Astrocyte (in vitro differentiated cells and primary cell): Measurements from ENCODE around the gene MAPRE2. TPM values are rescaled to one million over a fixed set of nuclear protein-coding genes. Genes with fewer than 3 reads are reported as not detected.

Experiments
- DNase-seq: peaks from one replicate; pipeline ENCODE4 v3.0.0-alpha.2; 2010; ENCODE audit warnings: low read depth
- FAIRE-seq: peaks from 2 replicates; lab custom pipeline; 2011; peaks lifted over from hg19 to GRCh38; lab: Jason Lieb, UNC
- H2AFZ ChIP-seq: 2 replicates; pipeline ENCODE4 v1.6.0; 2012; ENCODE audit warnings: low read depth, low read length, inconsistent platforms
- H3K27ac ChIP-seq: 2 replicates; pipeline ENCODE4 v1.5.1; 2011; ENCODE audit warnings: low read depth, low read length, inconsistent platforms
- H3K27me3 ChIP-seq: 2 replicates; pipeline ENCODE4 v1.6.0; 2011; ENCODE audit warnings: low read length, inconsistent platforms; ENCODE audit not compliant: insufficient read depth
- H3K36me3 ChIP-seq: 2 replicates; pipeline ENCODE4 v1.5.1; 2011; ENCODE audit warnings: low read length, inconsistent platforms; ENCODE audit not compliant: insufficient read depth
- H3K4me1 ChIP-seq: 2 replicates; pipeline ENCODE4 v1.5.1; 2011; ENCODE audit warnings: low read length, inconsistent platforms; ENCODE audit not compliant: insufficient read depth
- H3K4me2 ChIP-seq: 2 replicates; pipeline ENCODE4 v1.6.0; 2012; ENCODE audit warnings: low read length, inconsistent platforms
- H3K4me3 ChIP-seq: 2 replicates; pipeline ENCODE4 v1.5.1; 2011; ENCODE audit warnings: low read depth, mild to moderate bottlenecking, low read length, inconsistent platforms; ENCODE audit not compliant: insufficient read depth
- H3K79me2 ChIP-seq: 2 replicates; pipeline ENCODE4 v1.6.0; 2012; ENCODE audit warnings: mild to moderate bottlenecking, low read length, inconsistent platforms; ENCODE audit not compliant: insufficient read depth
- H3K9ac ChIP-seq: 2 replicates; pipeline ENCODE4 v1.6.0; 2012; ENCODE audit warnings: mild to moderate bottlenecking, low read length, inconsistent platforms
- H3K9me3 ChIP-seq: 2 replicates; pipeline ENCODE4 v1.5.1; 2012; ENCODE audit warnings: low read depth, mild to moderate bottlenecking, low read length, inconsistent platforms; ENCODE audit not compliant: insufficient read depth
- H4K20me1 ChIP-seq: 2 replicates; pipeline ENCODE4 v1.6.0; 2012; ENCODE audit warnings: low read length, inconsistent platforms; ENCODE audit not compliant: insufficient read depth
- H3K27ac Mint-ChIP-seq: one replicate; pipeline ENCODE4 v1.8.0; 2021; ENCODE audit warnings: mild to moderate bottlenecking, mixed read lengths; ENCODE audit not compliant: unreplicated experiment
- H3K27me3 Mint-ChIP-seq: one replicate; pipeline ENCODE4 v1.8.0; 2021; ENCODE audit warnings: low read depth, mixed read lengths; ENCODE audit not compliant: unreplicated experiment
- H3K36me3 Mint-ChIP-seq: one replicate; pipeline ENCODE4 v1.8.0; 2021; ENCODE audit warnings: low read depth, mixed read lengths; ENCODE audit not compliant: unreplicated experiment
- H3K4me1 Mint-ChIP-seq: one replicate; pipeline ENCODE4 v1.8.0; 2021; ENCODE audit warnings: low read depth, mixed read lengths; ENCODE audit not compliant: unreplicated experiment
- H3K4me3 Mint-ChIP-seq: one replicate; pipeline ENCODE4 v1.8.0; 2021; ENCODE audit warnings: mild to moderate bottlenecking, moderate library complexity, mixed read lengths; ENCODE audit not compliant: unreplicated experiment
- H3K9me3 Mint-ChIP-seq: one replicate; pipeline ENCODE4 v1.8.0; 2021; ENCODE audit warnings: mild to moderate bottlenecking, mixed read lengths; ENCODE audit not compliant: unreplicated experiment
- CTCF ChIP-seq: IDR thresholded peaks from 2 replicates; pipeline ENCODE4 v1.5.1; 2011; ENCODE audit warnings: low read depth, mild to moderate bottlenecking, inconsistent platforms, low read length, moderate library complexity; ENCODE audit not compliant: insufficient read depth
- EZH2 ChIP-seq: IDR thresholded peaks from 2 replicates; pipeline ENCODE4 v1.6.1; 2012; ENCODE audit warnings: mild to moderate bottlenecking, low read length, inconsistent platforms; ENCODE audit not compliant: insufficient read depth
- total RNA-seq: library from RNA; stranded (reverse); gene quantifications from 2 replicates; pipeline ENCODE4 v1.2.1, GENCODE V29; 2021

Gene MAPRE2
- total RNA-seq, 1 donor from 2014 or later: 33.8 TPM

- no peaks in the 10 kb centered on the region for H3K9me3 Mint-ChIP-seq
- peak overlapping the region; percentile 27 for H3K27ac Mint-ChIP-seq
- H3K4me3 Mint-ChIP-seq: no peak overlapping the region
- H3K9ac ChIP-seq: no peak overlapping the region
- H3K27me3 Mint-ChIP-seq: no peaks in the 10 kb centered on the region
- H3K36me3 Mint-ChIP-seq: peaks cover 3% of the 10 kb centered on the region
- peak overlapping the region; percentile 41 for H3K4me2 ChIP-seq
- no peaks in the 10 kb centered on the region for H3K79me2 ChIP-seq
- peaks cover 27% of the 10 kb centered on the region for H3K4me1 Mint-ChIP-seq
- no peaks in the 10 kb centered on the region for H3K27me3 ChIP-seq
- no peak for FAIRE-seq
- peaks cover 11% of the 10 kb centered on the region for H3K4me1 ChIP-seq
- H2AFZ ChIP-seq: no peak overlapping the region
- H4K20me1 ChIP-seq: no peaks in the 10 kb centered on the region
- no peaks in the 10 kb centered on the region for H3K9me3 ChIP-seq
- DNase-seq: peak; percentile 61
- TF ChIP-seq CTCF: no peak
- TF ChIP-seq EZH2: no peak
- peak overlapping the region; percentile 22 for H3K27ac ChIP-seq
- H3K4me3 ChIP-seq: no peak overlapping the region
- no peaks in the 10 kb centered on the region for H3K36me3 ChIP-seq
These were observed 12.7 kb upstream of the MAPRE2 start for GRCh38 chr18:35028536-35028935.

DNA sequence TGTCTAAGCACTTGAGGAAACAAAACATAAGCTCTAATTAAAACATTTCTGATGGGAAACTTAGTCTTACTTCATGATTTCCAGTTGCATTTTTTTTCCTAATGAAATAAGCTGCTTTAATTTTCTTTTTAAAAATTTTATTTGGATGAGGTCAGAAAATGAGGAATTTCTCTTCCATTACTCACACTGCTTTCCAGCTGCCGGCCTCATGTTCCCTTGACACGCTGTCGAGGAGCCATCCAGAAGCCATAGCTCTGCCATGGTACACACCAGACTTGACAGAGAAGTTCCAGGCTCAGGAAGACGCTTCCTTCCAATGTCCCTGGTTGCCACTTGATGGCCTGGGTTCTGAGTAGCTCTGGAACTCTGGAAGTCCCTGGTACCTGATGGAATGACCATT, 12.1 kb upstream of the MAPRE2 start:
- Histone ChIP-seq H2AFZ (peak overlapping the region; percentile 39), H3K27ac (peak overlapping the region; percentile 41), H3K36me3 (no peaks in the 10 kb centered on the region), H4K20me1 (no peaks in the 10 kb centered on the region), H3K4me3 (no peak overlapping the region), H3K79me2 (no peaks in the 10 kb centered on the region), H3K9me3 (no peaks in the 10 kb centered on the region), H3K27me3 (no peaks in the 10 kb centered on the region), H3K4me1 (peaks cover 11% of the 10 kb centered on the region), H3K9ac (no peak overlapping the region), H3K4me2 (peak overlapping the region; percentile 41)
- no peak for TF ChIP-seq CTCF
- no peak for TF ChIP-seq EZH2
- Mint-ChIP-seq H3K4me3 (no peak overlapping the region), H3K27ac (peak overlapping the region; percentile 69), H3K4me1 (peaks cover 27% of the 10 kb centered on the region), H3K9me3 (no peaks in the 10 kb centered on the region), H3K36me3 (peaks cover 3% of the 10 kb centered on the region), H3K27me3 (no peaks in the 10 kb centered on the region)
- DNase-seq (peak; percentile 68), FAIRE-seq (no peak)

DNA sequence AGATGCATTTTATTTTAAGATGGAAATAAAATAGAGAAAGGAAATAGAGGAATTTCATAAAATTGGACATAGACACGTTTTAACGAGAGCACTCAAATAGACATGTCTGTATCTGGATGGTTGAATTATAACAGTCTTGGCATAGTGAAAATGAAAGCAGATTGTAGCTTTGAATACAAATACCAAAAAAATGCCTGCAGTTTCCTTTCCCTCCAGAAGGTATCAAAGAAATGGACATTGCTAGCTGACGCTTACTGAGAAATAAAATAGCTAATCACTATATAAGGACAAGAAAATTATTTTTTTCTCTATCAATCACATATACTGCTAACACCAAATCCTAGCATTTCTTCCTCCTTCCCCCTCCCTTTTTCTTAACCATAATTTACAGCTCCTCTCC, 11.4 kb upstream of the MAPRE2 start:
- Histone ChIP-seq H3K9ac (no peak overlapping the region), H3K4me1 (peaks cover 11% of the 10 kb centered on the region), H3K79me2 (no peaks in the 10 kb centered on the region), H3K4me3 (no peak overlapping the region), H3K9me3 (no peaks in the 10 kb centered on the region), H3K36me3 (no peaks in the 10 kb centered on the region), H4K20me1 (no peaks in the 10 kb centered on the region), H3K27me3 (no peaks in the 10 kb centered on the region), H2AFZ (no peak overlapping the region), H3K4me2 (peak overlapping the region; percentile 24), H3K27ac (no peak overlapping the region)
- DNase-seq (no peak), FAIRE-seq (no peak)
- Mint-ChIP-seq H3K4me1 (peaks cover 27% of the 10 kb centered on the region), H3K27ac (peak overlapping the region; percentile 77), H3K27me3 (no peaks in the 10 kb centered on the region), H3K36me3 (peaks cover 3% of the 10 kb centered on the region), H3K9me3 (no peaks in the 10 kb centered on the region), H3K4me3 (no peak overlapping the region)
- no peak for TF ChIP-seq EZH2
- no peak for TF ChIP-seq CTCF
